VCaP (cell line): ENCODE results near the gene RNF214.

Experiments used
- H3K27ac ChIP-seq: fragments of 450-650 bp; 2 replicates; pipeline ENCODE4 v1.5.1; 2017
- CTCF ChIP-seq: fragments of 450-650 bp; conservative IDR thresholded peaks from 2 replicates; pipeline ENCODE4 v1.5.1; 2017; ENCODE audit warnings: mild to moderate bottlenecking, moderate library complexity

RNF214 gene

GRCh38 chr11:117226388-117227385 is 5.8 kb upstream of the RNF214 start:
- peak overlapping the region; percentile 7; the same call in 1 of the 2 replicates for H3K27ac ChIP-seq
- TF ChIP-seq CTCF, result peak; percentile 89

GRCh38 chr11:117228091-117228490 is 4.4 kb upstream of the RNF214 start:
- no peak for TF ChIP-seq CTCF
- no peak overlapping the region for H3K27ac ChIP-seq

- no peak for TF ChIP-seq CTCF
- no peak overlapping the region; the same call in 1 of the 2 replicates for H3K27ac ChIP-seq
These were observed 3.1 kb upstream of the RNF214 start for GRCh38 chr11:117229411-117229810.

GRCh38 chr11:117229931-117230285 is 2.6 kb upstream of the RNF214 start:
- no peak for TF ChIP-seq CTCF
- peak overlapping the region; percentile 92; the same call in 1 of the 2 replicates for H3K27ac ChIP-seq

- no peak for TF ChIP-seq CTCF
- peak overlapping the region; percentile 92; the same call in 1 of the 2 replicates for H3K27ac ChIP-seq
These were observed 2.0 kb upstream of the RNF214 start for GRCh38 chr11:117230286-117230961.

GRCh38 chr11:117230999-117231841 is 1.3 kb upstream of the RNF214 start:
- H3K27ac ChIP-seq, result peak overlapping the region; percentile 92
- no peak for TF ChIP-seq CTCF

GRCh38 chr11:117231842-117232091 is 704 bp upstream of the RNF214 start, which contains the start of gene PCSK7:
PCSK7 (minus strand) TSS chr11:117232073; CDS start chr11:117229844, 2,229 bp downstream.
- TF ChIP-seq CTCF, result no peak
- peak within 1 kb of the TSS; percentile 92 for H3K27ac ChIP-seq
